KBM-7 (cell line): Measurements from ENCODE around the gene TMEM212.

ENCODE experiments used
- DNase-seq: peaks from one replicate; pipeline ENCODE4 v3.0.0-alpha.2; 2015
- in situ Hi-C: fragments of 300-500 bp; cut with MboI; formaldehyde crosslinking; loops from 2 replicates; pipeline ENCODE4 v1.14.3; 2020; ENCODE audit warnings: low sequenced_read_pairs, low pct_unique_long_range_greater_than_20kb, mixed read lengths

TMEM212 gene

GRCh38 chr3:171830518-171830875 is 12.7 kb upstream of the TMEM212 start:
- DNase-seq: no peak

GRCh38 chr3:171831936-171832335 is 11.2 kb upstream of the TMEM212 start:
- in situ Hi-C loops: no loop called here
- no peak for DNase-seq

More at GRCh38 chr3:171830518-171830875, 12.7 kb upstream of the TMEM212 start:
- in situ Hi-C loops: no loop called here

GRCh38 chr3:171832989-171833388 is 10.2 kb upstream of the TMEM212 start:
- in situ Hi-C loops: no loop called here
- DNase-seq: no peak

- peak; percentile 35 for DNase-seq
- in situ Hi-C loops: no loop called here
These were observed 9.2 kb upstream of the TMEM212 start for GRCh38 chr3:171833789-171834460.

- no peak for DNase-seq
- in situ Hi-C loops: no loop called here
These were observed 8.7 kb upstream of the TMEM212 start for GRCh38 chr3:171834461-171834801.

GRCh38 chr3:171835116-171835515 is 8.0 kb upstream of the TMEM212 start:
- in situ Hi-C loops: no loop called here
- no peak for DNase-seq

GRCh38 chr3:171835613-171836012 is 7.5 kb upstream of the TMEM212 start:
- no peak for DNase-seq
- in situ Hi-C loops: no loop called here

GRCh38 chr3:171836855-171837254 is 6.3 kb upstream of the TMEM212 start:
- no peak for DNase-seq
- in situ Hi-C loops: no loop called here

- in situ Hi-C loops: no loop called here
- DNase-seq: no peak
These were observed 5.5 kb upstream of the TMEM212 start for GRCh38 chr3:171837698-171838097.

- in situ Hi-C loops: no loop called here
- peak; percentile 40 for DNase-seq
These were observed 4.9 kb upstream of the TMEM212 start for GRCh38 chr3:171838218-171838720.

- in situ Hi-C loops: no loop called here
- no peak for DNase-seq
These were observed 3.9 kb upstream of the TMEM212 start for GRCh38 chr3:171839270-171839669.

GRCh38 chr3:171840445-171840810 is 2.7 kb upstream of the TMEM212 start:
- DNase-seq: no peak
- in situ Hi-C loops: no loop called here

GRCh38 chr3:171840811-171841619 is 2.1 kb upstream of the TMEM212 start:
- no peak for DNase-seq

GRCh38 chr3:171841620-171842000 is 1.5 kb upstream of the TMEM212 start:
- in situ Hi-C loops: no loop called here
- no peak for DNase-seq

More at GRCh38 chr3:171840811-171841619, 2.1 kb upstream of the TMEM212 start:
- in situ Hi-C loops: no loop called here

- in situ Hi-C loops: no loop called here
- no peak for DNase-seq
These were observed 1.7 kb downstream of the TMEM212 start for GRCh38 chr3:171844873-171845272.

- in situ Hi-C loops: no loop called here
- no peak for DNase-seq
These were observed 2.5 kb downstream of the TMEM212 start for GRCh38 chr3:171845481-171846284.

GRCh38 chr3:171846597-171846996 is 3.4 kb downstream of the TMEM212 start:
- in situ Hi-C loops: no loop called here
- no peak for DNase-seq

- DNase-seq: no peak
- in situ Hi-C loops: no loop called here
These were observed 4.0 kb downstream of the TMEM212 start for GRCh38 chr3:171847133-171847532.

- in situ Hi-C loops: no loop called here
- DNase-seq: no peak
These were observed 4.6 kb downstream of the TMEM212 start for GRCh38 chr3:171847595-171848259.
